SJCRH30 (cell line): ENCODE results near the gene ADGRB3. TPM values are rescaled to one million over a fixed set of nuclear protein-coding genes. Genes with fewer than 3 reads are reported as not detected.
A peak's percentile ranks its signal among the peaks of the same experiment; 100 is the strongest.

ENCODE experiments used
- DNase-seq, 2 experiments: peaks; one replicate each; pipeline ENCODE4 v3.0.0-alpha.2; 2015 to 2020
- H3K27ac ChIP-seq: fragments of 250-450 bp; sonication (Bioruptor Pico); 2 replicates; pipeline ENCODE4 v1.5.1; 2020; ENCODE audit warnings: mild to moderate bottlenecking, moderate library complexity
- H3K27me3 ChIP-seq: fragments of 250-450 bp; sonication (Bioruptor Pico); 2 replicates; pipeline ENCODE4 v1.5.1; 2020; ENCODE audit warnings: mild to moderate bottlenecking, moderate library complexity
- H3K36me3 ChIP-seq: fragments of 250-450 bp; sonication (Bioruptor Pico); 2 replicates; pipeline ENCODE4 v1.5.1; 2020; ENCODE audit warnings: mild to moderate bottlenecking, moderate library complexity
- H3K4me1 ChIP-seq: fragments of 250-450 bp; sonication (Bioruptor Pico); 2 replicates; pipeline ENCODE4 v1.5.1; 2020; ENCODE audit warnings: mild to moderate bottlenecking, moderate library complexity
- H3K4me3 ChIP-seq: fragments of 250-450 bp; sonication (Bioruptor Pico); 2 replicates; pipeline ENCODE4 v1.5.1; 2020; ENCODE audit warnings: mild to moderate bottlenecking, moderate library complexity
- H3K9me3 ChIP-seq: fragments of 250-450 bp; sonication (Bioruptor Pico); replicated peaks from 2 replicates; pipeline ENCODE4 v1.5.1; 2020; ENCODE audit warnings: mild to moderate bottlenecking, moderate library complexity
- total RNA-seq: library from RNA; depleted of rRNA; stranded (reverse); fragments of >200 nt; shearing (Covaris generic); gene quantifications from 2 replicates; pipeline ENCODE4 v1.2.3, GENCODE V29; 2014

The ADGRB3 gene
- total RNA-seq, 1 experiment from 2014 or later = 8.7 TPM

- H3K27ac ChIP-seq = no peak overlapping the region
- no peaks in the 10 kb centered on the region for H3K9me3 ChIP-seq
- peak; percentile 12 to 62 for DNase-seq
- peaks cover 5% of the 10 kb centered on the region; the same call in 1 of the 2 replicates for H3K36me3 ChIP-seq
- H3K27me3 ChIP-seq = no peaks in the 10 kb centered on the region
- H3K4me1 ChIP-seq = peaks cover 16% of the 10 kb centered on the region
- H3K4me3 ChIP-seq = no peak overlapping the region
These were observed 3.3 kb downstream of the ADGRB3 start for GRCh38 chr6:68638230-68638900.

GRCh38 chr6:68639211-68639610, 4.1 kb downstream of the ADGRB3 start:
- peaks cover 5% of the 10 kb centered on the region; the same call in 1 of the 2 replicates for H3K36me3 ChIP-seq
- H3K9me3 ChIP-seq = no peaks in the 10 kb centered on the region
- H3K27me3 ChIP-seq = no peaks in the 10 kb centered on the region
- H3K4me1 ChIP-seq = peaks cover 16% of the 10 kb centered on the region
- H3K4me3 ChIP-seq = no peak overlapping the region
- no peak for DNase-seq
- H3K27ac ChIP-seq = no peak overlapping the region

- peaks cover 5% of the 10 kb centered on the region; the same call in 1 of the 2 replicates for H3K36me3 ChIP-seq
- H3K27me3 ChIP-seq = no peaks in the 10 kb centered on the region
- peaks cover 16% of the 10 kb centered on the region for H3K4me1 ChIP-seq
- no peak overlapping the region for H3K27ac ChIP-seq
- no peak overlapping the region for H3K4me3 ChIP-seq
- H3K9me3 ChIP-seq = no peaks in the 10 kb centered on the region
- no peak for DNase-seq
These were observed 4.9 kb downstream of the ADGRB3 start for GRCh38 chr6:68639826-68640490.

GRCh38 chr6:68640491-68640835, 5.4 kb downstream of the ADGRB3 start:
- Histone ChIP-seq H3K36me3 (peaks cover 5% of the 10 kb centered on the region; the same call in 1 of the 2 replicates), H3K4me1 (peaks cover 16% of the 10 kb centered on the region), H3K4me3 (no peak overlapping the region), H3K27me3 (no peaks in the 10 kb centered on the region), H3K9me3 (no peaks in the 10 kb centered on the region), H3K27ac (no peak overlapping the region)
- DNase-seq = no peak

GRCh38 chr6:68641172-68641571, 6.1 kb downstream of the ADGRB3 start:
- peaks cover 16% of the 10 kb centered on the region for H3K4me1 ChIP-seq
- DNase-seq = no peak
- no peaks in the 10 kb centered on the region for H3K27me3 ChIP-seq
- H3K27ac ChIP-seq = no peak overlapping the region
- no peaks in the 10 kb centered on the region for H3K9me3 ChIP-seq
- peaks cover 5% of the 10 kb centered on the region; the same call in 1 of the 2 replicates for H3K36me3 ChIP-seq
- no peak overlapping the region for H3K4me3 ChIP-seq

GRCh38 chr6:68642081-68642480, 7.0 kb downstream of the ADGRB3 start:
- peaks cover 16% of the 10 kb centered on the region for H3K4me1 ChIP-seq
- H3K27ac ChIP-seq = no peak overlapping the region
- no peaks in the 10 kb centered on the region for H3K27me3 ChIP-seq
- H3K36me3 ChIP-seq = peaks cover 5% of the 10 kb centered on the region; the same call in 1 of the 2 replicates
- DNase-seq = no peak
- H3K9me3 ChIP-seq = no peaks in the 10 kb centered on the region
- H3K4me3 ChIP-seq = no peak overlapping the region

GRCh38 chr6:68642977-68643376, 7.9 kb downstream of the ADGRB3 start:
- peak in 1 of 2 experiments; percentile 37 for DNase-seq
- no peak overlapping the region for H3K4me3 ChIP-seq
- H3K27me3 ChIP-seq = no peaks in the 10 kb centered on the region
- H3K4me1 ChIP-seq = peaks cover 10% of the 10 kb centered on the region
- no peak overlapping the region for H3K27ac ChIP-seq
- H3K9me3 ChIP-seq = no peaks in the 10 kb centered on the region
- peaks cover 5% of the 10 kb centered on the region; the same call in 1 of the 2 replicates for H3K36me3 ChIP-seq

GRCh38 chr6:68649669-68650068, 14.6 kb downstream of the ADGRB3 start:
- Histone ChIP-seq H3K36me3 (no peaks in the 10 kb centered on the region), H3K27me3 (no peaks in the 10 kb centered on the region), H3K9me3 (no peaks in the 10 kb centered on the region), H3K4me3 (no peak overlapping the region), H3K4me1 (peaks cover 14% of the 10 kb centered on the region), H3K27ac (no peak overlapping the region)
- peak in 1 of 2 experiments; percentile 13 for DNase-seq

- H3K36me3 ChIP-seq = no peaks in the 10 kb centered on the region
- DNase-seq = no peak
- H3K27ac ChIP-seq = no peak overlapping the region
- peaks cover 14% of the 10 kb centered on the region for H3K4me1 ChIP-seq
- no peak overlapping the region for H3K4me3 ChIP-seq
- no peaks in the 10 kb centered on the region for H3K27me3 ChIP-seq
- H3K9me3 ChIP-seq = no peaks in the 10 kb centered on the region
These were observed 15.1 kb downstream of the ADGRB3 start for GRCh38 chr6:68650142-68650541.

GRCh38 chr6:68651011-68651985, 16.2 kb downstream of the ADGRB3 start:
- no peaks in the 10 kb centered on the region for H3K27me3 ChIP-seq
- peak overlapping the region; percentile 2; the same call in 1 of the 2 replicates for H3K4me3 ChIP-seq
- H3K36me3 ChIP-seq = no peaks in the 10 kb centered on the region
- H3K9me3 ChIP-seq = no peaks in the 10 kb centered on the region
- peak; percentile 21 to 71 for DNase-seq
- H3K27ac ChIP-seq = peak overlapping the region; percentile 49
- H3K4me1 ChIP-seq = peaks cover 14% of the 10 kb centered on the region

- no peak overlapping the region for H3K4me3 ChIP-seq
- DNase-seq = peak in 1 of 2 experiments; percentile 29
- H3K36me3 ChIP-seq = no peaks in the 10 kb centered on the region
- H3K27ac ChIP-seq = peak overlapping the region; percentile 49
- H3K27me3 ChIP-seq = no peaks in the 10 kb centered on the region
- H3K4me1 ChIP-seq = peaks cover 14% of the 10 kb centered on the region
- no peaks in the 10 kb centered on the region for H3K9me3 ChIP-seq
These were observed 17.0 kb downstream of the ADGRB3 start for GRCh38 chr6:68652117-68652536.

GRCh38 chr6:68653074-68653705, 18.1 kb downstream of the ADGRB3 start:
- H3K27me3 ChIP-seq = no peaks in the 10 kb centered on the region
- no peak for DNase-seq
- H3K4me3 ChIP-seq = no peak overlapping the region
- H3K9me3 ChIP-seq = no peaks in the 10 kb centered on the region
- no peaks in the 10 kb centered on the region for H3K36me3 ChIP-seq
- H3K4me1 ChIP-seq = peaks cover 14% of the 10 kb centered on the region
- H3K27ac ChIP-seq = no peak overlapping the region

- peaks cover 14% of the 10 kb centered on the region for H3K4me1 ChIP-seq
These were observed 18.6 kb downstream of the ADGRB3 start for GRCh38 chr6:68653706-68654089.

GRCh38 chr6:68654134-68654533, 19.1 kb downstream of the ADGRB3 start:
- Histone ChIP-seq H3K36me3 (no peaks in the 10 kb centered on the region; the same call in 1 of the 2 replicates), H3K27me3 (no peaks in the 10 kb centered on the region), H3K27ac (no peak overlapping the region), H3K4me3 (no peak overlapping the region), H3K9me3 (no peaks in the 10 kb centered on the region), H3K4me1 (peaks cover 14% of the 10 kb centered on the region)
- no peak for DNase-seq

More at GRCh38 chr6:68653706-68654089, 18.6 kb downstream of the ADGRB3 start:
- H3K4me3 ChIP-seq = no peak overlapping the region
- no peak overlapping the region for H3K27ac ChIP-seq
- no peaks in the 10 kb centered on the region for H3K27me3 ChIP-seq
- no peak for DNase-seq
- H3K36me3 ChIP-seq = no peaks in the 10 kb centered on the region; the same call in 1 of the 2 replicates
- no peaks in the 10 kb centered on the region for H3K9me3 ChIP-seq
